ENCODE measurements around the gene MPV17L2.
A peak's percentile ranks its signal among the peaks of the same experiment; 100 is the strongest.
"Not testable (repeated sequence)": the region's sequence is repeated elsewhere in the genome, so short reads cannot be mapped to it uniquely, and the experiment has no call there.

MPV17L2 gene

DNA sequence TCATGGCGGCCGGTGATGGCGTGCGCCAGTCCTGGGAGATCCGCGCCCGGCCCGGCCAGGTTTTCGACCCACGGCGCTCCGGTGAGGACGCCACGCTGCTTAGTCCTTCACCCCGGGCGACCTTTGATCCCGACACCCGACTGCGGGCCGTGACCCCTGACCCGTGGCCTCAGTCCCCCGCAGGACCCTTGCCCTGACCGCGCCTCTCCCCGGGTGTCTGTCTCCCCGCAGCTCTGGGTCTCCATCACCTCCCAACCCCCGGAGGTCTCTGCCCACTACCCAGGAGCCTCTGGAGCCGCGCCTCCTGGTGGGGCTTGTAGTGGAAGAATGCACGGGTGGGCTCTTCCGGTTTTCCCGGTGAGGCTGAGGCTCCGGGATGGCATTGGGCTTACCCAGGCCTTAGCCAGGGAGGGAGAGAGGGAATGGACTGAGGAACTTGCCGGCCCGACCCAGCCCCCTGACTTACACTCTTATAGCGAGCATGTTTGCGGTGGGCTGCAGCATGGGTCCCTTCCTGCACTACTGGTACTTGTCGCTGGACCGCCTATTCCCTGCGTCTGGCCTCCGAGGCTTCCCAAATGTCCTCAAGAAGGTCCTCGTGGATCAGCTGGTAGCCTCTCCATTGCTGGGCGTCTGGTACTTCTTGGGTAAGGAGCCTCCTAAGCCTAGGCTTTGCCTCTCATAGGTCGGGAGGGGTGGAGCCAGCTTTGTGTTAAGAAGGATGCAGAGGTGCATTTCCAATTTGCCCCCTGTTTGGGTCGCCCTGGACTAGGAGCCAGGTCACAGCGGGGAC, 566 bp downstream of the MPV17L2 start:
- DNase-seq = no peak

DNA sequence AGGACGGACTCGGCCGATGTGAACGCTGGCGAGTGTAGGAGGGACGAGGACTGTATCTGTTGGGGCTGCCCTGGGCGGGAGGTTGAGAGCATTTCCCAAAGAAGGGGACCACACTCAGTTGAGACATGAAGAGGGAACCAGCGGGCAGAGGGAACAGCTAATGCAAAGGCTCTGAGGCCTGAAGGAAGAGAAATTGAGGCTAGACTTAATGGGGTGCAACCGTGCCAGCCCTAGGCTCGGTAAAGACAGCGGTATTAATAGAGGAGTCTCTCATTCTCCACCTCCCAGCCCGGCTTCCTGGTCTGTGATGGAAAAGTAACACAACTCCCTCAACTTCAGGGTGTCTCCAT, 1.1 kb downstream of the MPV17L2 start:
- DNase-seq = no peak

DNA sequence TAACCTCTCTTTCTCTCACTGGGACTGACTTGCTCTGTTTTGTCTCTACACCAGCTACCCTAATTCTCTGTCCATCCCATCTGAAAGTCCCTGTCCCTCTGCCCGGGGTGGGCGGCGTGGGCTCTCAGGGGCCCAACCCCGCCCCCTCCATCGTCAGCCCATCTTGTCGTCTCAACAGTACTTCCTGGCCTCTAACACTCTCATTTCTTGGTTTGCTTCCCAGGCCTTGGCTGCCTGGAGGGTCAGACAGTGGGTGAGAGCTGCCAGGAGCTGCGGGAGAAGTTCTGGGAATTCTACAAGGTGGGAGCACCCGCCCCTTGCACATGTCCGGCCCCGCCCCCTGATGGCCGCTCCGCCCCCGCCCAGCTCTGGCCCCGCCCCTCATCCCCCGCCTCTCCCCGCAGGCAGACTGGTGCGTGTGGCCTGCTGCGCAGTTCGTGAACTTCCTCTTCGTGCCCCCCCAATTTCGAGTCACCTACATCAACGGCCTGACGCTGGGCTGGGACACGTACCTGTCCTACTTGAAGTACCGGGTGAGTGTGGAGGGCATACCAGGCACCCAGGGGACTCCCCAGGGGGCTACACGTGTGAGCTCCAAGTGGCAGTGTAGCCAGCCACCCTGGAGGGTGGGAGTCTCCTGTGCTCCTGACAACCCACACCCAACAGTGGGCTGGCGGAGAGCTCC, 1.7 kb downstream of the MPV17L2 start:
- no peak for DNase-seq

- DNase-seq = no peak
These were observed 3.5 kb downstream of the MPV17L2 start for GRCh38 chr19:18196511-18196845.

DNA sequence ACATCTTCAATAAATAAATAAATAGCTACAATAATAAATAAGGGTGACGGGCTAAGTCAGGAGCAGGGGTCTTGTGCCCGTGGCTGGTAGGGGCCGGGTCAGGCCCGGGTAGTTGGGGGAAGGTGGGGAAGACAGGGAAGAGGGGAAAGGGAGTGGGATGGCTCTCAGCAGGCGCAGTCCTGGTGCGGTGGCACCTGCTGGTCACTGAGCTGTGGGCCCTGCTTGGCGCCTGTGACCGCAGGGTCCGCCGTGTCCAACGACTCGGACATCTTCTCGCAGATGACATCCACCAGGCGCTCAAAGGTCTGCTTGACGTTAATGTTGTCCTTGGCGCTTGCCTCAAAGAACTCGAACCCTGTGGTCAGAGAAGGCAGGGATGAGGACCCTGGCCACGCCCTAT, 4.3 kb downstream of the MPV17L2 start:
- no peak for DNase-seq

DNA sequence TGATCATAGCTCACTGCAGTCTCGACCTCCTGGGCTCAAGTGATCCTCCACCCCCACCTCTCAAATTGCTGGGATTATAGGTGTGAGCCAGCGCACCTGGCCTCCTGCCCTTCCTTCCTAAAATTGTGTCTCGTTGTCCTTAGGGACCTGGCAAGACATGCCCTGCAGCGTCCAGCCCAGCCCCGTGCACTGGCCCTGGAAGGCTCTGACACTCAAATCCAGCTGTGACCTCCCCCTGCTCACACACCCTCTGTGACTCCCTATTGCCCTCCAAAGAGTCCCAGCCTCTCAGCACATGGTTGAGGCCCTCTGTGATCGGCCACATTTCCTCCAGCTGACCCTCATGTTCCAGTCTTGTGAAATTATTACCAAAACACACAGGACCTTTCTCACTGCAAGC, 4.9 kb downstream of the MPV17L2 start:
- no peak for DNase-seq

DNA sequence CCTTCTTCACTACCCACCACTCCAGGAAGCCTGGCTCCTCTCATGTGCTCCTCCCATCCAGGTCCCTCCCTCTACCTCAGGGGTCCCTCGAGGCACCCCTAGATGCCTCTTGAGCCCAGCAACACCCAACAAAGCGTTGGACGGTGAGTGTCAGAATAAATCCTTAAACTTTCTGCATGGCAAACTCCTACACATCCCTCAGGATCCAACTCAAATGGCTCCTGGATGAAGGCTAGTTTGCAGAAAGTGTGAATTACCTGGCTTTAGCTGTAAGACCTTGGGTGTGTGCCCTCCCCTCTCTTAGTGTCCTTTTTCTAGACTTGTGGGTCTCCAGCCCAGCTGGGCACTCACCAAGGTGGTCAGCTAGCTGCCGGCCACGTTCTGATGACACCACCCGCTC, 5.4 kb downstream of the MPV17L2 start:
- DNase-seq = no peak

DNA sequence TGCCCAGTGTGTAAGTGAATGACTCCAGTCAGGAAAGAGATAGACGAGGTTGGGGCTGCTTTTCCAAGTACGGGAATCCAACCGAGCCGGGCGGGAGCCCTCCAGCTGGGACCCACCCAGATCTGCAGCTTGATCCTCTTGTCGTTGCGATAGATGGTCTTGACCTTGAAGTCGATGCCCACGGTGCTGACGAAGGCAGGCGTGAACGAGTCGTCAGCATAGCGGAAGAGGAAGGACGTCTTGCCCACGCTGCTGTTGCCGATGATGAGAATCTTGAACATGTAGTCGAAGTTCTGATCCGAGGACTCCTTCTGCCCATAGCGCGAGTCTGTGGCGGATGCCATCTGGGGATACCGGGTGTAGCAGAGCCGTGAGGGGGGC, 9.4 kb downstream of the MPV17L2 start:
- DNase-seq = no peak

DNA sequence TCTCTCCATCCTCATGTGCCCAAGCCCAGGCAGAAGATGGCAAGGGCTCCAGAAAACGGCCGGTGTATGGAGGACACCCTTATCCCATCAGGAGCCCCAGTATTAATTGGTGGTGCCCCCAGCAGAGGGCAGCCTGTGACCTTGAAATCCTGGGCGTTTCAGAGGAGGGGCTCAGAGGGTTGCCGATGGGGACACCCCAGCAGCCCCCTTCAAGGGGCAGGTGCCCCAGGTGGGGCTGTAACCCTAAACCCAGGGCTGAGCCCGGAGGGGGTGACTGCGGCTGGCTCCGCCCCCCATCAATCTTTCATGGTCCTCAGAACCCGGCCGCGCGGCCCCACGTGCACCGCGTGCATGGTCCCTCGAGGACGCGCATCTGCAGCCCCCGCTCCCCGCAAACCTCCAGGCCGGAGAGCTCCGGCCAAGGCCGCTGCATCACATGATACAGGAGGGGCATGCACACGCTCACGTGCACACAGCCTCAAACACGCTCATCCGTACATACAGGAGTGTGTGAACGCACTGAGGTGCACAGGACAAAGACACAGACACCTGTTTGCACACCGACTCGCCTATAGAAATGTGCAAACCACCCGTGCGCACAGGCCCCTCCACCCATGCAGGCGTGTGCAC, 9.9 kb downstream of the MPV17L2 start:
- DNase-seq = peak; percentile 10

GRCh38 chr19:18203408-18203862, 10.4 kb downstream of the MPV17L2 start:
- no peak for DNase-seq

DNA sequence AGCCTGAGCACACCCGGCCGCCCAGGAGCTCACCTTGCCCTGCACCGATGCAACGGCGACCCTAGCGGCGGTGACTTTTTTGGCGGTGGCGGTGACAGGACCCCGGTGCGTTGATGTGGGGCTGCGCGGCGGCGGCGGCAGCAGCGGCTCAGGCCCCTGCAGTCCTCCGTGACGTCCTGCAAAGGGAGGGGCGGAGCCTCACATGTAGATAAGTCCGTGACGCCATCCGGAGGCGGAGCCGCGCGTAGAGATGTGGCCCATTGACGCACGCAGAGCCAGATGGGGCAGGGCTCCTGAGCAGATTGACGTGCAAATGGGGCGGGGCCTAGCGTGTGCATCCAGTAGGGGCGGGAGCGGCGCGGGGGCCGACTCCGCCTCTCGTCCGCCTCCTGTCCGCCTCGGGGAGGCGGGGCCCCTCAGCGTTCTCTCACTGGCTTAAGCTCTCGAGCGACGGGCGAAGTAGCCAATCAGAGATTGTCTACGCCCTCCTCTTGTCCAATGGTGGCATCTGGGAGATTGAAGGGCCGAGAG, 10.9 kb downstream of the MPV17L2 start, which contains the start of gene RAB3A:
Gene RAB3A, minus strand, starts transcription at position 180 of the 531 bp plus-strand sequence. CDS start 1,302 bp downstream, outside the sequence.
- DNase-seq = peak; percentile 99

- DNase-seq = no peak
These were observed 11.6 kb downstream of the MPV17L2 start for GRCh38 chr19:18204394-18205199.

GRCh38 chr19:18205200-18205892, 12.3 kb downstream of the MPV17L2 start:
- peak; percentile 7 for DNase-seq

GRCh38 chr19:18206018-18206417, 13.0 kb downstream of the MPV17L2 start:
- no peak for DNase-seq

- no peak for DNase-seq
These were observed 15.3 kb downstream of the MPV17L2 start for GRCh38 chr19:18208098-18208951.

- not testable (repeated sequence) for DNase-seq
These were observed 16.9 kb downstream of the MPV17L2 start for GRCh38 chr19:18209912-18210311.

DNA sequence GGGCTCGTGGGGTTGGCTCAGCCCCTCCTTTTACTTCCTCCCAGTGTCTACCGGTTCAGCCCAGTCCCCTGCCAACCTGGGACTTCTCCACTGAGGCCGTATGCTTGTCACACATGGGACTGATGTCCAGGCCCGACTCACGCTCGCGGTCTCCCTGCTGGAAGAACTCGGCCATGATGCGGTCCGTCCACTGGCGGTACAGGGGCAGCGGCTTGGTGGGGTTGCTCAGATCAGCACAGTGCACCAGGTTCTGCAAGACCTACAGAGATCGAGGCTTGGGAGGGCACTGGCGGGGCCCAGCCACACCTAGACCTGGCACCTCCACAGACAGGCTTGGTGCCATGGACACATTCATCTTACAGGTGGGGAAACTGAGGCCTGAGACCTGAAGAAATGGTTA, 18.7 kb downstream of the MPV17L2 start:
- no peak for DNase-seq

- DNase-seq = no peak
These were observed 21.9 kb downstream of the MPV17L2 start for GRCh38 chr19:18214779-18215433.

DNA sequence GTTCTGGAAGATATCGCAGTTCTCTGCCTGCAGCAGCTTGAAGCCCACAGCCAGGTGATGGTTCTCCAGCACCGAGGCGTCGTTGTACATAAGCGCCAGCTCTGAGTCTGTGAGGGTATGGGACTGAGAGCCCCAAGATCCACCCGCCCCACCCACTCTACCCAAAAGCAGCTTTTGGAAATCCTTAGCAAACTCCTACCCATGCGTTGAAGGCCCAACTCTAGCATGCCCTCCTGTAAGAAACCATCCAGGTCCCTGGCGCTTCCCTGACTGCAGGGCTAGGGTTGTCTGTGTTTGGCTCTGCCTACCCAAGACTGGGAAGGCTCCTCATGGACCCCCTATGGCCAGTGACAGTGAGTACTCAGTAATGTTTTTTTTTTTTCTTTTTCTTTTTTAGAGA, 23.8 kb downstream of the MPV17L2 start:
- DNase-seq = no peak

- no peak for DNase-seq
These were observed 25.1 kb downstream of the MPV17L2 start for GRCh38 chr19:18218159-18218558.

DNA sequence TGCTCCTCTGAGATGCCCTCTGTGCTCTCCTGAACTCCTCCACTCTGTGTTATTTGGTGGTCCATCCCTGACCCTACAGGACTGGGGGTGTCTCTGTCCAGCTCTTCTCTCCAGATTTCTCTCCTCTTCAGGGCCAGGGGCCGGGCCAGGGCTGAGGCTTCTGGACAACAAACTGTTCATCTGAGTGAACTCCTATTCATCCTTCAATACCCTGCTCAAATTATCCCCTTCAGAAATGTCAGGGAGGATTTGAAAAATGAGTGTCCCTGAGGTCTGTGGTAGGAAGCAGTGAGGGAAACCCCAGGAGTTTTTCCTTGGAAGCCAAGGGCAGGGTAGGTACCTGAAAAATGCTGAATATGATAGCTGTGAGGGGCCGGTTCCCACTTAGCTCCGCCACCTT, 25.6 kb downstream of the MPV17L2 start:
- DNase-seq = no peak

All from NCI-H524 treated with DMSO at 0.1 percent for 48 hours (cell line).